ENCODE data around the gene SEMA4B.

Gene SEMA4B

GRCh38 chr15:90227816-90228772, 27.0 kb downstream of the SEMA4B start:
- DNase-seq (ENCODE audit: low read depth) = no peak
- TF ChIP-seq CTCF (conservative IDR thresholded peaks at IDR 0.05; ENCODE audit: control insufficient read depth, insufficient read depth, low read depth, low read length) = no peak
- H3K4me3 ChIP-seq (ENCODE audit: control insufficient read depth, low read depth, low read length) = no peak overlapping the region

GRCh38 chr15:90228960-90229359, 27.8 kb downstream of the SEMA4B start:
- DNase-seq (ENCODE audit: low read depth) = no peak
- H3K4me3 ChIP-seq (ENCODE audit: control insufficient read depth, low read depth, low read length) = no peak overlapping the region
- no peak for TF ChIP-seq CTCF (conservative IDR thresholded peaks at IDR 0.05; ENCODE audit: control insufficient read depth, insufficient read depth, low read depth, low read length)

- TF ChIP-seq CTCF (conservative IDR thresholded peaks at IDR 0.05; ENCODE audit: control insufficient read depth, insufficient read depth, low read depth, low read length) = no peak
- H3K4me3 ChIP-seq (ENCODE audit: control insufficient read depth, low read depth, low read length) = no peak overlapping the region
- no peak for DNase-seq (ENCODE audit: low read depth)
Measured at GRCh38 chr15:90230071-90230494, 29.0 kb downstream of the SEMA4B start.

GRCh38 chr15:90230610-90231009, 29.5 kb downstream of the SEMA4B start:
- TF ChIP-seq CTCF (conservative IDR thresholded peaks at IDR 0.05; ENCODE audit: control insufficient read depth, insufficient read depth, low read depth, low read length) = no peak
- no peak for DNase-seq (ENCODE audit: low read depth)
- no peak overlapping the region for H3K4me3 ChIP-seq (ENCODE audit: control insufficient read depth, low read depth, low read length)

GRCh38 chr15:90231028-90232017, 30.2 kb downstream of the SEMA4B start:
- no peak for DNase-seq (ENCODE audit: low read depth)
- no peak overlapping the region for H3K4me3 ChIP-seq (ENCODE audit: control insufficient read depth, low read depth, low read length)
- no peak for TF ChIP-seq CTCF (conservative IDR thresholded peaks at IDR 0.05; ENCODE audit: control insufficient read depth, insufficient read depth, low read depth, low read length)

GRCh38 chr15:90232196-90232595, 31.1 kb downstream of the SEMA4B start:
- no peak overlapping the region for H3K4me3 ChIP-seq (ENCODE audit: control insufficient read depth, low read depth, low read length)
- peak; percentile 15 for DNase-seq (ENCODE audit: low read depth)
- TF ChIP-seq CTCF (conservative IDR thresholded peaks at IDR 0.05; ENCODE audit: control insufficient read depth, insufficient read depth, low read depth, low read length) = no peak
